Posterior vena cava (tissue), 2 donors: ENCODE measurements around the gene FETUB. TPM values are rescaled to one million over a fixed set of nuclear protein-coding genes. Genes with fewer than 3 reads are reported as not detected.
"Not testable (repeated sequence)": the region's sequence is repeated elsewhere in the genome, so short reads cannot be mapped to it uniquely, and the experiment has no call there.

Experiments used
- DNase-seq: peaks from one replicate; pipeline ENCODE4 v3.0.0-alpha.2; 2020; ENCODE audit warnings: low spot score
- intact Hi-C, 2 donors: fragments of 100-400 bp; cut with DNase I; formaldehyde crosslinking; loops; one replicate each; pipeline versions ENCODE4 v1.14.1 to v1.14.2; 2022 to 2023
- total RNA-seq, 2 donors: library from RNA; stranded (reverse); fragmentation: NEBNext Ultra II Directional; extraction: Animal tissue kit (Norgen Biotek cat#: 25700); gene quantifications; one replicate each; pipeline ENCODE4 v1.2.1, GENCODE V29; 2021
- donor health status: DM: yes; HTN: yes; CAD: no.
- donor health status: DM: yes; HTN: yes; CAD: no.

Gene FETUB
- total RNA-seq, 2 donors from 2014 or later, result 0.79 to 0.90 TPM

DNA sequence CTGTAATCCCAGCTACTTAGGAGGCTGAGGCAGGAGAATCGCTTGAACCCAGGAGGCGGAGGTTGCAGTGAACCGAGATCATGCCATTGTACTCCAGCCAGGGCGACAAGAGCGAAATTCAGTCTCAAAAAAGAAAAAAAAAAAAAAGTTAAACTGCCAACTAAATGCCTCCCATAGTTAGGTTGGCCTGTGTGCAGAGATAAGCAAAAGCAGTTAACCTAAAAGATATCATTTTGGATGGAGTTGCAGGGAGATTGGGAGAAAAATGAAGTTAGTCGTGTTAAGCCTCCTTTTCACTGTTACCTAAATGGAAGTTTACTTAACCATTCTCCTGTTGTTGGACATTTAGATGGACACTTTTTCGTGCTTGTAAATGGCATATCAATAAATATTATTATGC lies 11.4 kb upstream of the FETUB start:
- intact Hi-C loops, result no loop called here
- no peak for DNase-seq

DNA sequence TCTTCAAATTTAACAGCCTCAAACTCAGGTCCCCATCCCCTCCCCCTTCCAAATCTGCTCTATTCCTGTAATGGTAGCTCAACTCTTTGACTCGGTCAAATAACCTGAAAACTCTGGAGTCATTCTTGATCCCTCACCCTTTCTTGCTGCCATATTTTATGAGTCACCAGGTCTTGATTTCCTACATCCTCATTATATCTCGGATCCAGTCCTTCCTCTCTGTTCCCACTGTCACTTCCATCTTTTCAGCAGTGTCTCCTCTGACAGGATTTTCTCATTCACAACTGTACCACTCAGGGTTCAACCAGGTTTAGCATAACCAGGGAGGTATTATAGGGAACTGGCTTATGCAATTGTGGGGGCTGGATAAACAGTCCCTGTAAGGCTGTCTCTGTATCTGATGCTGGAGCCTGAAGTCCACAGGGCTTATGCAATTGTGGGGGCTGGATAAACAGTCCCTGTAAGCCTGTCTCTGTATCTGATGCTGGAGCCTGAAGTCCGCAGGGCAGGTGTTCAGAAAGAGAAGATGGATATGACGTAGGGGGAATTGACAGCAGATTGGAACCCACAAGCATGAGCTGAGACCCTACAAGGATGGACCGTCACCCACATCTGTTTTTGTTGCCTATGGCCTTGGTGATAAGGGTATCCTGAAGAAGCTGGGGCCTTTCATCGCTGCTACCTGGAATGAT lies 9.1 kb upstream of the FETUB start:
- no peak for DNase-seq
- intact Hi-C loops, result no loop called here

GRCh38 chr3:186633481-186633880 lies 6.7 kb upstream of the FETUB start:
- DNase-seq, result no peak
- intact Hi-C loops, result no loop called here

GRCh38 chr3:186634207-186634606 lies 6.0 kb upstream of the FETUB start:
- intact Hi-C loops, DNase-seq: not testable (repeated sequence)

DNA sequence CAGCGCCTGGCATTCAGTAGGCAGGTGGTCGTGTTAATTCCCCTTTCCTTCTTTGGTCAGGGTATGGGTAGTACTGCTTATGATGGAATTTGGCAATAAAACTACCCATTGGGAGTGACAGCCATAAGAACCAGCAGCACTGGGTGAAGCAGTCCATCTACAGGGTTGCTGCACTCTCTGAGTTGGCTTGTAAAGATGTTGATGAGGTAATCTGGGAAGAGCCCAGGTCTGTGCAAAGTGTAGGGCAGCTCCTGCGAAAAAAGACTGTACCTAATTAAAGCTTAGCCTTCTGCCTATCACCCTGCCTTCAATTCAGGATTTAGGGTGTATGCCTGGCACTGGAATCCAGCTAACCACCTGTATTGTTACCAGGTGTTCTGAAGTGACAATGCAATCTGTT lies 4.7 kb upstream of the FETUB start:
- DNase-seq, result no peak
- intact Hi-C loops, result no loop called here

- DNase-seq, result no peak
- intact Hi-C loops, result no loop called here
Observed at GRCh38 chr3:186636536-186636935, 3.7 kb upstream of the FETUB start.

DNA sequence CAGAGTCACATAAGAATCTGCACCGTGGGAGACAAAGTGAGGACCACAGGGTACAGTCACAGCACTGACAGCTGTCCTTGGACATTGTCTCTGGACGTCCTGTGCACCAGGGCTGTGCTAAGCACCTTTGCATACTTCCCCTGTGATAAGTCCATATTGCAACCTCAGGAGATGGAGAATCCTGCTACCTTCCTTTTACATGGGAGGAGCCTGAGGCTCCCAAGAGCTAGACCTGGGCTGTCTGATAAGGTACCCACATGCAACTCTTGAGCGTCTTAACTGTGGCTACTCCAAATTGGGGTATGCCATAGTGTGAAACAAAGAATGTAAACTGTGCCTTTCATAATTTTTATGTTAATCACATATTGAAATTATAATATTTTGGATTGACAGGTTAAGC lies 2.5 kb upstream of the FETUB start:
- no peak for DNase-seq
- intact Hi-C loops, result no loop called here

DNA sequence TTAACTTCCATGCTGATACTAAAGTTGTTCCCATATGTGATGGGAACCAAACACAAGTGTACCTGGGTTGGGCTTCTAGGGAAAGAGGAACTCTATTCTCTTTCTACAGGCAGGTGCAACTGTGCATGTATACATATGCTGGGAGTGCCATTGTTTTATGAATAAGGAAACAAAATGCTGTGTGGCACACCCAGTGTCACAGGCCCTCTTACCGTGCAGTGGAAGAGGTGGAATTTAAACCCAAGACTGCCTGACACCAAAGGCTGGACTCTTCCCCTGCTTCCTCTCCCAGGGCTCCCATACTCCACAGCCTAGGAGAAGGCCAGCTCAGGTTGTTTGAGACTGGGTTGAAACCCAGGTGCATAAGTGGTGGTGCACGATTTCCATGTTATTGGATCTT lies 1.9 kb upstream of the FETUB start:
- intact Hi-C loops, result no loop called here
- no peak for DNase-seq

GRCh38 chr3:186640473-186640818 lies 247 bp downstream of the FETUB start:
- no peak for DNase-seq
- intact Hi-C loops, result no loop called here

GRCh38 chr3:186640929-186641328 lies 730 bp downstream of the FETUB start:
- intact Hi-C loops, result no loop called here
- DNase-seq, result no peak

DNA sequence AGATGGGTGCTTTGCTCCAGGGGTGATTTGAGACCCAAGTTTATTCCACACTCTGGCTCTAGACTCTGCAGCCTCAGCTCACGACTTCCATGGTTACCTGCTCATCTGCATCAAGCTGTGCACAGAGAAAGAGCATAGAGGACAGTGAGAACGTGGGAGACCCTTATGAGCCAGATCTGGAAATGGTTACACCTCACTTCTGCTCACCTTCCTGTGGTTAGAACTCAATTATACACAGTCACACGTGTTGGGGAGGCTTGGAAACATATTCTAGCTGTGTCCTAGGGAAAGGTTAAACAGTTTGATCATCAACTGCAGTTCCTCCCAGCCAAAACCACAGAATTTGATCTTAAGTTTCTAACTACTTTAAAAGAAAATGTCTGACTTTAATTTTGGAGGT lies 1.8 kb downstream of the FETUB start:
- intact Hi-C loops, result no loop called here
- DNase-seq, result no peak

GRCh38 chr3:186643493-186643892 lies 3.3 kb downstream of the FETUB start:
- intact Hi-C loops, result no loop called here
- no peak for DNase-seq

DNA sequence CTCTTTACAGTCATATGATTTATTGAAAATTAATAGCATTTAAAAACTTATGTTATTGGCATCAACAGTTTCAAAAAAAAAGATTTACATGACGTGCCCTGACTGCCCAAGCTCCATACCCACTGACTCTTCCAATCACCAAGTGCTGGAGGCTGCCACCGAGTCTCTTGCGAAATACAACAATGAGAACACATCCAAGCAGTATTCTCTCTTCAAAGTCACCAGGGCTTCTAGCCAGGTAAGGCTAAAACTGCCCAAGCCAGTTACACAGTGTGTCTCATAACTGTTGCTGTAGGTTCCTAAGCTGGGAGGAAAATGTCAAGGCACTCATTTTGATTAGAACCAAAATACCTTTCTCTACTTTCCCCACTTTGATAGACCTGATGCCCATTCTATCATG lies 4.5 kb downstream of the FETUB start:
- intact Hi-C loops, result loop anchor here in 1 of 2 donors (2.0 kb wide), 1 partner anchor 20 kb away; no protein-coding TSS in a partner anchor
- no peak for DNase-seq

GRCh38 chr3:186646106-186646505 lies 5.9 kb downstream of the FETUB start:
- no peak for DNase-seq
- intact Hi-C loops, result no loop called here

DNA sequence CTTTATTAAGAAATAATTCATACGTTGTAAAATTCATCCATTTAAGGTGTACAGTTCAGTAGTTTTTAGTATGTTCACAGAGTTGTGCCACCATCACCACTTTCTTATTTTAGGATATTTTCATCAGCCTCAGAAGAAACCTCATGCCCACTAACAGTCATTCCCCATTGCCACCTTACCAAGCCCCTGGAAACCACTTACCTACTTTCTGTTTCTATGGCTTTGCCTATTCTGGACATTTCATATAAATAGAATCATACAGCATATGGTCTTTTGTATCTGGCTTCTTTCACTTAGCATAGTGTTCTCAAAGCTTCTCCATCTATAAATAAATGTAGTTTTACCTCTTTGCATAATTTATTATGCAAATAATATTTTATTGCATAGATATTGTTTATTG lies 6.6 kb downstream of the FETUB start:
- intact Hi-C loops, result no loop called here

DNA sequence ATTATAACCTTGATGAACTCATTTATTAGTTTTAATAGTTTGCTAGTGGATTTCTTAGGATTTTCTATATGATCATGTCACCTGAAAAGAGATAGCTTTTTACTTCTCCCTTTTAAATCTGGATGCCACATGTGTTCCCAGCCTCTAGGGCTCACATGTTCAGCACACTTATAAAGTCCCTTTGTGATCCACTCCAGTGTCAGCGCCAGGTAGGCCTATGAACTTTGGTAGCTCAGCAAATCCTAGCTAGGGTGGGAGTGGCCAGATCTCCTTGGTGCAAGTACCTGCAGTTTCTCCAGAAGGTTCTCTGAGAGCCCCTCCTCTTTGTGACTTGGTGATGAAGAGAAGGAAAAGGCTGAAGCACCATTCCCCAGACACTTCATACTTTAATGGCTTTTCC lies 8.7 kb downstream of the FETUB start:
- intact Hi-C loops, result no loop called here
- DNase-seq, result no peak

More for the DNA sequence above, 6.6 kb downstream of the FETUB start:
- DNase-seq, result no peak

GRCh38 chr3:186651678-186652215 lies 11.5 kb downstream of the FETUB start:
- intact Hi-C loops, result no loop called here
- no peak for DNase-seq

GRCh38 chr3:186653080-186653707 lies 13.0 kb downstream of the FETUB start:
- intact Hi-C loops, result no loop called here
- no peak for DNase-seq

- intact Hi-C loops, result no loop called here
Observed at GRCh38 chr3:186653984-186654383, 13.8 kb downstream of the FETUB start.

GRCh38 chr3:186663361-186664118 lies 23.3 kb downstream of the FETUB start:
- intact Hi-C loops, result no loop called here

More at GRCh38 chr3:186653984-186654383, 13.8 kb downstream of the FETUB start:
- DNase-seq, result no peak

More at GRCh38 chr3:186663361-186664118, 23.3 kb downstream of the FETUB start:
- no peak for DNase-seq
